HepG2 (cell line): Measurements from ENCODE around the gene SLC15A3. TPM values are rescaled to one million over a fixed set of nuclear protein-coding genes. Genes with fewer than 3 reads are reported as not detected.

Experiments used
- CBFB ChIP-seq: sonication (generic); formaldehyde crosslinking; IDR thresholded peaks from 2 replicates; pipeline ENCODE4 v1.4.0; 2020; ENCODE audit warnings: missing genetic modification reagents
- CBX1 ChIP-seq: IDR thresholded peaks from one replicate; pipeline ENCODE4 v1.6.1; 2016; ENCODE audit warnings: antibody characterized with exemption, low read depth
- CREM ChIP-seq, 2 experiments: sonication (generic) in 1 of 2; formaldehyde crosslinking in 1 of 2; IDR thresholded peaks; 2 replicates each; pipeline versions ENCODE4 v1.4.0 to v1.6.1; 2016 to 2020; ENCODE audit warnings: antibody characterized with exemption in 1 of 2, mild to moderate bottlenecking in 1 of 2, missing genetic modification reagents in 1 of 2
- ETV5 ChIP-seq: IDR thresholded peaks from 2 replicates; pipeline ENCODE4 v1.6.1; 2018; ENCODE audit warnings: missing biosample characterization, missing genetic modification reagents, inconsistent platforms, borderline replicate concordance
- GABPB1 ChIP-seq: IDR thresholded peaks from 2 replicates; pipeline ENCODE4 v1.6.1; 2016; ENCODE audit warnings: mild to moderate bottlenecking, missing genetic modification reagents, moderate library complexity, missing compliant biosample characterization
- HCFC1 ChIP-seq: fragments of 150-350 bp; IDR thresholded peaks from 2 replicates; pipeline ENCODE4 v1.6.1; 2014; ENCODE audit warnings: low read depth, low read length
- IRX3 ChIP-seq: sonication (generic); formaldehyde crosslinking; IDR thresholded peaks from 2 replicates; pipeline ENCODE4 v1.8.1; 2023; ENCODE audit warnings: mild to moderate bottlenecking, low read depth, missing genetic modification reagents, borderline replicate concordance
- ISL2 ChIP-seq: sonication (generic); formaldehyde crosslinking; IDR thresholded peaks from 2 replicates; pipeline ENCODE4 v1.5.0; 2020; ENCODE audit warnings: missing genetic modification reagents
- KMT2A ChIP-seq: sonication (generic); formaldehyde crosslinking; IDR thresholded peaks from 2 replicates; pipeline ENCODE4 v1.4.0; 2020; ENCODE audit warnings: missing genetic modification reagents
- MED13 ChIP-seq: sonication (generic); formaldehyde crosslinking; IDR thresholded peaks from 2 replicates; pipeline ENCODE4 v1.5.0; 2020; ENCODE audit warnings: missing genetic modification reagents
- NFKBIZ ChIP-seq: IDR thresholded peaks from 2 replicates; pipeline ENCODE4 v1.6.1; 2018; ENCODE audit warnings: missing genetic modification reagents, missing compliant biosample characterization
- PHF8 ChIP-seq: sonication (generic); formaldehyde crosslinking; IDR thresholded peaks from 2 replicates; pipeline ENCODE4 v1.5.0; 2020; ENCODE audit warnings: missing genetic modification reagents
- RNF2 ChIP-seq: fragments of 450-650 bp; conservative IDR thresholded peaks from 2 replicates; pipeline ENCODE4 v1.6.1; 2016; ENCODE audit warnings: low read depth
- RXRA ChIP-seq: sonication (generic); formaldehyde crosslinking; IDR thresholded peaks from 2 replicates; pipeline ENCODE4 v1.5.1; 2020; ENCODE audit warnings: missing genetic modification reagents
- XBP1 ChIP-seq: sonication (generic); formaldehyde crosslinking; IDR thresholded peaks from 2 replicates; pipeline ENCODE4 v1.5.0; 2020; ENCODE audit warnings: missing genetic modification reagents
- ZNF253 ChIP-seq: sonication (generic); formaldehyde crosslinking; IDR thresholded peaks from 2 replicates; pipeline ENCODE4 v1.8.0; 2022; ENCODE audit warnings: mild to moderate bottlenecking, missing genetic modification reagents, borderline replicate concordance
- ZNF260 ChIP-seq: sonication (generic); formaldehyde crosslinking; IDR thresholded peaks from 2 replicates; pipeline ENCODE4 v1.4.0; 2020; ENCODE audit warnings: missing genetic modification reagents, low read depth, mild to moderate bottlenecking, borderline replicate concordance
- ZNF546 ChIP-seq: sonication (generic); formaldehyde crosslinking; conservative IDR thresholded peaks from 2 replicates; pipeline ENCODE4 v1.8.1; 2023; ENCODE audit warnings: mild to moderate bottlenecking, missing genetic modification reagents
- ZNF598 ChIP-seq: sonication (generic); formaldehyde crosslinking; IDR thresholded peaks from 2 replicates; pipeline ENCODE4 v1.5.1; 2020; ENCODE audit warnings: mild to moderate bottlenecking, missing genetic modification reagents, borderline replicate concordance
- polyA plus RNA-seq, 8 experiments: library from polyadenylated mRNA; depleted of rRNA in 3 of 8; stranded (reverse) in 7 of 8; unstranded in 1 of 8; fragments of >200 nt; fragmentation: Illumina TruSeq in 4 of 8; extraction: Trizol in 4 of 8; gene quantifications; 2 replicates each; pipeline versions ENCODE4 v1.2.1 to v1.2.3, GENCODE V29; 2011 to 2016; ENCODE audit warnings: low read depth in 4 of 8, missing spikeins in 1 of 8, mixed read lengths in 1 of 8; ENCODE audit not compliant: insufficient read depth in 1 of 8
- total RNA-seq, 5 experiments: library from RNA; depleted of rRNA; stranded (reverse); fragments of >200 nt; fragmentation: Illumina TruSeq; extraction: Trizol; gene quantifications; 2 replicates each; pipeline ENCODE4 v1.2.3, GENCODE V29; 2016; ENCODE audit warnings: low read depth in 1 of 5
- TF ChIP-seq, protein P1 (sequence below): sonication (generic); formaldehyde crosslinking; IDR thresholded peaks from 2 replicates; pipeline ENCODE4 v1.5.0; 2020; ENCODE audit warnings: mild to moderate bottlenecking, missing genetic modification reagents, borderline replicate concordance
- TF ChIP-seq, protein P2 (sequence below): sonication (generic); formaldehyde crosslinking; IDR thresholded peaks from 2 replicates; pipeline ENCODE4 v1.4.0; 2020; ENCODE audit warnings: missing genetic modification reagents
- TF ChIP-seq, protein P3 (sequence below): sonication (generic); formaldehyde crosslinking; IDR thresholded peaks from 2 replicates; pipeline ENCODE4 v1.5.0; 2020; ENCODE audit warnings: mild to moderate bottlenecking, missing genetic modification reagents
- TF ChIP-seq, protein P4 (sequence below): IDR thresholded peaks from 2 replicates; pipeline ENCODE4 v1.6.1; 2016; ENCODE audit warnings: low read depth, borderline replicate concordance
- TF ChIP-seq, protein P5 (sequence below): sonication (generic); formaldehyde crosslinking; IDR thresholded peaks from 2 replicates; pipeline ENCODE4 v1.4.0; 2020; ENCODE audit warnings: mild to moderate bottlenecking, missing genetic modification reagents

SLC15A3 gene
- total and polyA plus RNA-seq, 2 of the 13 experiments (the other 11 are each of a cell fraction or from before 2014, with no cell fraction given) = 0.45 to 0.77 TPM

DNA sequence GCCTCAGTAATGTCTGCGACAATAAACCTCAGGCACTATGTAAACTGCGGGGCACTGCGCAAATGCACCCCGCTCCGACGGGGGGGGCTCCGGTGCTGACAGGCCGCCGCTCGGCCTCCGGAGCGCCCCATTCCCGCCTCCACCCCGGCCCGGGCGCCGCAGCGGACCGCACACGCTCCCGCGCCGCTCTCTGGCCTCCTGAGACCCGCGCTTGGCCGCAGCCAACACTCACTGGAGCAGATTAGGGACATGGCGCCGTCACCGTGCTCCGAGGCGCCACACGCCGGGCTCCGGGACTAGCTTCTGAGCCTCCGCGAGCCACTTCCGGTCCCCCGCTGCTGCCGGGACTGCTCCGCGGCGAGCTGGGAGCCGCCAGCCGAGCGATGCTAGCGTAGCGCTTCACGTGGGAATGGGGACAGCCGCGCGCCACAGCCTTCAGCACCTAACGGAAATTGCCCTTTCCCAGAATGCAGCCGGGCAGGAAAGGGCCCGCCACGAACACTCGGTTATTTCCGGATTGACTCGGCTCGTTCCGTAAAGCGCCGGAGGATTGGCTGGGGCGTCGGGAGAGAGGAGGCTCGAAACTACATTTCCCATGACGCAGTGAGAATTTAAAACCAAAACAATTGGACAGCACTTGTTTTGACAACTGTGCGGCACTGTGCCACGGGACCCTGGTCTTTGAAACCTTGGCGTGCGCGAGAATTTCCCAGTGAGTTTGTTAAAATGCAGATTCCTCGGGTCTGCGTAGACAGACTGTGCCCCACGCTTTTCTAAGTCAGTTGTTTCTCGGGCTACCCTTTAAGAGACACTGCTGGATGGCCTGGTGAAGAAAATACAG is 45.6 kb downstream of the SLC15A3 start, which contains the start of gene PRPF19 (continued):
- TF ChIP-seq, protein P1, sequence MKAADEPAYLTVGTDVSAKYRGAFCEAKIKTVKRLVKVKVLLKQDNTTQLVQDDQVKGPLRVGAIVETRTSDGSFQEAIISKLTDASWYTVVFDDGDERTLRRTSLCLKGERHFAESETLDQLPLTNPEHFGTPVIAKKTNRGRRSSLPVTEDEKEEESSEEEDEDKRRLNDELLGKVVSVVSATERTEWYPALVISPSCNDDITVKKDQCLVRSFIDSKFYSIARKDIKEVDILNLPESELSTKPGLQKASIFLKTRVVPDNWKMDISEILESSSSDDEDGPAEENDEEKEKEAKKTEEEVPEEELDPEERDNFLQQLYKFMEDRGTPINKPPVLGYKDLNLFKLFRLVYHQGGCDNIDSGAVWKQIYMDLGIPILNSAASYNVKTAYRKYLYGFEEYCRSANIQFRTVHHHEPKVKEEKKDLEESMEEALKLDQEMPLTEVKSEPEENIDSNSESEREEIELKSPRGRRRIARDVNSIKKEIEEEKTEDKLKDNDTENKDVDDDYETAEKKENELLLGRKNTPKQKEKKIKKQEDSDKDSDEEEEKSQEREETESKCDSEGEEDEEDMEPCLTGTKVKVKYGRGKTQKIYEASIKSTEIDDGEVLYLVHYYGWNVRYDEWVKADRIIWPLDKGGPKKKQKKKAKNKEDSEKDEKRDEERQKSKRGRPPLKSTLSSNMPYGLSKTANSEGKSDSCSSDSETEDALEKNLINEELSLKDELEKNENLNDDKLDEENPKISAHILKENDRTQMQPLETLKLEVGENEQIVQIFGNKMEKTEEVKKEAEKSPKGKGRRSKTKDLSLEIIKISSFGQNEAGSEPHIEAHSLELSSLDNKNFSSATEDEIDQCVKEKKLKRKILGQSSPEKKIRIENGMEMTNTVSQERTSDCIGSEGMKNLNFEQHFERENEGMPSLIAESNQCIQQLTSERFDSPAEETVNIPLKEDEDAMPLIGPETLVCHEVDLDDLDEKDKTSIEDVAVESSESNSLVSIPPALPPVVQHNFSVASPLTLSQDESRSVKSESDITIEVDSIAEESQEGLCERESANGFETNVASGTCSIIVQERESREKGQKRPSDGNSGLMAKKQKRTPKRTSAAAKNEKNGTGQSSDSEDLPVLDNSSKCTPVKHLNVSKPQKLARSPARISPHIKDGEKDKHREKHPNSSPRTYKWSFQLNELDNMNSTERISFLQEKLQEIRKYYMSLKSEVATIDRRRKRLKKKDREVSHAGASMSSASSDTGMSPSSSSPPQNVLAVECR (CRISPR knock-in tag) = peak; percentile 97
- TF ChIP-seq CBX1 = no peak
- TF ChIP-seq ZNF253 (CRISPR knock-in tag) = no peak
- TF ChIP-seq ZNF598 (CRISPR knock-in tag) = peak; percentile 95; the same call in 1 of the 2 replicates
- no peak; the same call in 1 of the 2 replicates for TF ChIP-seq RXRA (CRISPR knock-in tag)
- TF ChIP-seq IRX3 (CRISPR knock-in tag) = no peak
- 0 out of 2 replicates have a peak, but pooled peaks have one; percentile 28 for TF ChIP-seq NFKBIZ (CRISPR knock-in tag)
- TF ChIP-seq RNF2 = no peak; the same call in 1 of the 2 replicates
- TF ChIP-seq ZNF546 (CRISPR knock-in tag) = no peak; the same call in 1 of the 2 replicates
- TF ChIP-seq, protein P2, sequence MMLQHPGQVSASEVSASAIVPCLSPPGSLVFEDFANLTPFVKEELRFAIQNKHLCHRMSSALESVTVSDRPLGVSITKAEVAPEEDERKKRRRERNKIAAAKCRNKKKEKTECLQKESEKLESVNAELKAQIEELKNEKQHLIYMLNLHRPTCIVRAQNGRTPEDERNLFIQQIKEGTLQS (CRISPR knock-in tag) = 0 out of 2 replicates have a peak, but pooled peaks have one; percentile 15
- peak; percentile 70; the same call in 1 of the 2 replicates for TF ChIP-seq CBFB
- TF ChIP-seq ISL2 (CRISPR knock-in tag) = peak; percentile 62; the same call in 1 of the 2 replicates
- TF ChIP-seq ETV5 (CRISPR knock-in tag) = peak; percentile 86
- no peak for TF ChIP-seq ZNF260
- peak; percentile 86 for TF ChIP-seq HCFC1
- TF ChIP-seq, protein P3, sequence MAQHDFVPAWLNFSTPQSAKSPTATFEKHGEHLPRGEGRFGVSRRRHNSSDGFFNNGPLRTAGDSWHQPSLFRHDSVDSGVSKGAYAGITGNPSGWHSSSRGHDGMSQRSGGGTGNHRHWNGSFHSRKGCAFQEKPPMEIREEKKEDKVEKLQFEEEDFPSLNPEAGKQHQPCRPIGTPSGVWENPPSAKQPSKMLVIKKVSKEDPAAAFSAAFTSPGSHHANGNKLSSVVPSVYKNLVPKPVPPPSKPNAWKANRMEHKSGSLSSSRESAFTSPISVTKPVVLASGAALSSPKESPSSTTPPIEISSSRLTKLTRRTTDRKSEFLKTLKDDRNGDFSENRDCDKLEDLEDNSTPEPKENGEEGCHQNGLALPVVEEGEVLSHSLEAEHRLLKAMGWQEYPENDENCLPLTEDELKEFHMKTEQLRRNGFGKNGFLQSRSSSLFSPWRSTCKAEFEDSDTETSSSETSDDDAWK = no peak
- TF ChIP-seq, protein P4, sequence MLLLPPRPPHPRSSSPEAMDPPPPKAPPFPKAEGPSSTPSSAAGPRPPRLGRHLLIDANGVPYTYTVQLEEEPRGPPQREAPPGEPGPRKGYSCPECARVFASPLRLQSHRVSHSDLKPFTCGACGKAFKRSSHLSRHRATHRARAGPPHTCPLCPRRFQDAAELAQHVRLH (CRISPR knock-in tag) = peak; percentile 58; the same call in 1 of the 2 replicates
- TF ChIP-seq MED13 (CRISPR knock-in tag) = no peak
- peak; percentile 94 for TF ChIP-seq PHF8 (CRISPR knock-in tag)
- peak; percentile 86 for TF ChIP-seq KMT2A (CRISPR knock-in tag)
- TF ChIP-seq CREM (IDR thresholded peaks at IDR 0.05) = peak; percentile 89
- TF ChIP-seq CREM (CRISPR knock-in tag; IDR thresholded peaks at IDR 0.05) = no peak
- TF ChIP-seq, protein P5, sequence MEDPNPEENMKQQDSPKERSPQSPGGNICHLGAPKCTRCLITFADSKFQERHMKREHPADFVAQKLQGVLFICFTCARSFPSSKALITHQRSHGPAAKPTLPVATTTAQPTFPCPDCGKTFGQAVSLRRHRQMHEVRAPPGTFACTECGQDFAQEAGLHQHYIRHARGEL = no peak
- TF ChIP-seq XBP1 = no peak
- TF ChIP-seq GABPB1 (CRISPR knock-in tag) = peak; percentile 97
